ENCODE results near the gene TBC1D10A.

TBC1D10A gene

GRCh38 chr22:30285846-30286200, 40.9 kb downstream of the TBC1D10A start:
- no peak for DNase-seq (ENCODE audit: low read depth)

DNA sequence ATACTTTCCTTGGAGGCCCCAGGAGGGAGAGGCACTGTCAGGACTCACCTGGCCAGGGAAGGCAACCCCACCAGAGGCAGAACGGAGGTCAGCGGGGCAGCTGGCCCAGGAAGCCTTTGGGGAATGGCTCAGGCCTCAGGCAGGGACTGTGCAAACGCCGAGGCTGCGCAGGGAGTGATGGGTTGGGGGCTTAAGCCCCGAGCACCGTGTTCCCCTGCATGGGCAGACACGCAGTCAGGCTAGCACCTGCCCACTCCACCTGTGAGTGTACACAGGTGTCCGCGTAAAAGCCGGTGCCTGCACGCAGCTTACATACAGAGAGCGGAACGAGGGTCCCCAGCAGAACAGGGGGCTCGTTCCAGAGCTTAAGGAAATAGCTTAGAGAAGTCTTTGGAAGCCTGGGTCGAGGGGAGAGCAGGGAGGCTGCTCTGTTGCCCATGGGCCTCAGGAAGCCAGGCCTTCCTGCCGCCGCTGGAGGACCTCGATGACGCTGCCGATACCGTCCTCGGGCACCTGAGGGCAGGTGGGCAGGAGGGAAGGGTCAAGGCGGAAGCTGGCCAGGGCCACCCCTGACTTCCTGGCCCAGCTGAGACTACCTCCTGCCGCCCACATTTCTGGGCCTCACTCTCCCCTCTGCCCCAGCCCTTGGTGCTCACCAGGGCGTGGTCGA, 41.4 kb downstream of the TBC1D10A start:
- DNase-seq (ENCODE audit: low read depth) = no peak

DNA sequence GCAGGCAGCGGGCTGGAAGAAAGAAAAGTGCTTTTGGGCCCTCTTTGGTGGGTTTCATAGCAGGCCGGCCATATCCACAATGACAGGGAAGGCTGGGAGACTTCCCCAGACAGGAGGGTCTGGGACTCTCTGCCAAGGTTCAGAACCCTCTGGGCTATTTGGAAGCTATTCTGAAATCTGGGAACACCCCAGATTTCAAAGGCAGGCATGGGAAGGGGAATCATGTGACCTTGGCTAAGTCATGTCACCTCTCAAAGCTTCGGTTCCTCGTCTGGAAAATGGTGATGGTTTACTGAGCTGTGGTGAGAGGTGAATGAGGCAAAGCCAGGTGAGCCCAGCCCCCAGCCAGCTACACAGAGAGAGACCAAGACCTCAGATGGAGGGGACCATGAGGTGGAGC, 42.1 kb downstream of the TBC1D10A start:
- no peak for DNase-seq (ENCODE audit: low read depth)

- DNase-seq (ENCODE audit: low read depth) = no peak
Measured at GRCh38 chr22:30284172-30284571, 42.6 kb downstream of the TBC1D10A start.

GRCh38 chr22:30283342-30283741, 43.4 kb downstream of the TBC1D10A start:
- DNase-seq (ENCODE audit: low read depth) = no peak

- DNase-seq (ENCODE audit: low read depth) = no peak
Measured at GRCh38 chr22:30282616-30283046, 44.1 kb downstream of the TBC1D10A start.

- DNase-seq (ENCODE audit: low read depth) = no peak
Measured at GRCh38 chr22:30280505-30280904, 46.2 kb downstream of the TBC1D10A start.

DNA sequence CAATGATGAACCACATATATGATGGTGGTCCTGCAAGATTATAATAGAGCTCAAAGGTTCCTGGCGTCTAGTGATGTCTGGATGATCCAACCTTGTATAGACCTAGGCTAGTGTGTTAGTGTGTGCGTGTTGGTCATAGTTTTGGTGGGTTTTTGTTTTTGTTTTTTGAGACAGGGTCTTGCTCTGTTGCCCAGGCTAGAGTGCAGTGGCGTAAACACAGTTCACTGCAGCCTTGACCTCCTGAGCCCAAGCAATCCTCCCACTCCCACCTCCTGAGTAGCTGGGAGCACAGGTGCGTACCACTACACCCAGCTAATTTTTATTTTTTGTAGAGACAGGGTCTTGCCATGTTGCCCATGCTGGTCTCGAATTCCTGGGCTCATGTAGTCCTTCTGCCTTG, 46.8 kb downstream of the TBC1D10A start:
- DNase-seq (ENCODE audit: low read depth) = no peak

- no peak for DNase-seq (ENCODE audit: low read depth)
Measured at GRCh38 chr22:30279046-30279788, 47.5 kb downstream of the TBC1D10A start.

DNA sequence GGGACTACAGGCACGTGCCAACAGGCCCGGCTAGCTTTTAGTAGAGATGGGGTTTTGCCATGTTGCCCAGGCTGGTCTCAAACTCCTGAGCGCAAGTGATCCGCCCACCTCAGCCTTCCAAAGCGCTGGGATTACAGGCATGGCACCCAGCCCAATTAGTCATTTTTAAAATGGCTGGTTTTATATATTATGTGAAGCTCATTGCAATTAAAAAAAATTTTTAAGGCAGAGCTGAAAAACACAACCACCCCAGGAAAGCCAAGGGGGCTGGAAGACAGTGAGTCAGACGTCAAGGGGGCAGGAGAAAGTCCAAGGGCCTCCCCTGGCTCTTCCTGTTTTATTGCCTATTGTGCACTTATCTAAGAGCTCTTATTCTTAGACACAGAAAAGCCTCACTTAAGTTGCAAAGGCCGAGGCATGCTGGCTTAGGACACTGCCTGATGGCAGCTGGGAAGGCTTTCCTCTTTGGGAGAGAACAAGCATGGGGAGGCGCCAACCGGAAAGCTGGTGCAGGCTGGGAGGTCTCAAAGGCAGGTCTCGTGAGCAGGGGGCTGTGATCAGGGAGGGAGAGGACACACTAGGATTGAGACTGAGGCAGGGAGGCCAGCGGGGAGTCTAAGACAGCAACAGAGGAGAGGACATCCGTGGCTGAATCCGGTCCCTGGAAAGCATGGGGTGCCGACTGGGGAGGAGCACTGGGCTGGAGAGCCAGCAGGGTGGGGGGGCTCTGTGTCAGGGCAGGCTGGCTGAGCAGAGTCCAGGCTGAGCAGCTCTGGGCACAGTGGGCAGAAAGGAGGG, 49.0 kb downstream of the TBC1D10A start:
- no peak for DNase-seq (ENCODE audit: low read depth)

- DNase-seq (ENCODE audit: low read depth) = no peak
Measured at GRCh38 chr22:30276039-30276438, 50.7 kb downstream of the TBC1D10A start.

DNA sequence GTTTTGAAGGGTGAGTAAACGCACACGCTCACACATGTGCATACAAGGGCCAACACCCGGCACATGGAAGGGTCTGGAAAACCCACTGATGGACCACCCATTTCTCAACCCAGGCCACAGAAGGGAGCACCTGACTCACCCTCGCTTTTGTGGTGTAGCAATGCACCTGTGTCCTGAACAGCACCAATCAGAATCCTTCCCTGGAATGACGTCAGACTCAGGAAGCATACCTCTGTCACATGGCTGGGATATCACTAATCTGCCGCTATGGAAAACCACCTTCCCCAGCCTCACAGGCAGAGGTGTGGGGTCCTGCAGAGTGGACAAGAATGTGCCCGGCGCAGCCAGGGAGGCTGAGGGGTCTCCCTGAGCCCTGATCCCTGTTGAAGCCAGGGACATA, 51.1 kb downstream of the TBC1D10A start:
- no peak for DNase-seq (ENCODE audit: low read depth)

GRCh38 chr22:30274437-30274812, 52.3 kb downstream of the TBC1D10A start:
- DNase-seq (ENCODE audit: low read depth) = no peak

- DNase-seq (ENCODE audit: low read depth) = no peak
Measured at GRCh38 chr22:30273711-30274436, 52.9 kb downstream of the TBC1D10A start.

DNA sequence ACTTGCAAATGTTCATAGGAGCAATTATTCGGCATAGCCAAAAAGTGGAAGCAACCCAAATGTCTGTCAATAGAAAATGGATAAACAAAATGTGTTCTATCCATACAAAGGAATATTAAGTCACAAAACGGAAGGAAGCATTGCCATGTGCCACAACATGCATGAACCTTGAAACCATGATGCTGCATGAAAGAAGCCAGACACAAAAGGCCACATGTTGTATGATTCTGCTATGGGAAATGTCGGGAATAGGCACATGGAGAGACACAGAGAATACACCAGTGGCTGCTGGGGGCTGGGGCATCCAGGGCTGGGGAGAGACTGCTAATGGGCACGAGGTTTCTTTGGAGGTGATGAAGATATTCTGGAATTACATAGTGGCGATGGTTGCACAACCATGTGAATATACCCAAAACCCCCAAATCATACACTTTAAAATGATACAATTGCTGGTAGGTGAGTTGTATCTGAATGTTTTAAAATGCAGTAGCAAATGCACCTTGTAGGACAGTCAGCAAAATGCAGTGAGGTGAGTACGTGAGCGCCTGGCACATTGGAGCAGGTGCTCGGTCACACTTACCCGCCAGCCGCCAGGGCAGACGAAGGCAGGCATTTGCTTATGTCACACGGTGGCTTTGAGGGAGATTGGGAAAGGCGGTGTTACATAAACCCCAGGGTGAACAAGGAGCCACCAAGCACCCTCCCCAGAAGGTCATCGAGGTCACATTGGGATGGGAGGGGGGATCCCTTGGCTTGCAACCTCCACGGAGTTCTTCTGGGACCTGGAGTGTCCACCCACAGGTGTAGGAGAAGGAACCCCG, 53.8 kb downstream of the TBC1D10A start:
- DNase-seq (ENCODE audit: low read depth) = no peak

DNA sequence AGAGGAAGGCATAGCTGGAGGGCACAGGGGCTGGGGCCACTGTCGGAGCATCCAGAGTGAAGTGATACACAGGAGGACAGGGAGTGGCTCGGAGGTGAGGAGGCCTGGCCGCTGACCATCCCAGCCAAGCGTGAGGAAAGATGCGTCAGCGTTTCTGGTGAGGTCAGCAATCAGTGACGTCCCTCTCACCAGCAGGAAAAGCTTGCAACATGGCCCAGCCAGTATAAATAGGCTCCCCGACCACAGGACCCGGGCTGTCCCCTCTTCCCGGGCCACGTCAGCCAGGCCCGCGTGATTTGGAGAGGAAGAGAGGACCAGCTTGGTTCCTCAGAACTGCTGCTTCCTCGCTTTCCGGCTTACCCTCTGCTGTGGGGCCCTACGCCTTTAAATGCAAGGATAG, 55.9 kb downstream of the TBC1D10A start:
- no peak for DNase-seq (ENCODE audit: low read depth)

GRCh38 chr22:30268331-30268730, 58.4 kb downstream of the TBC1D10A start:
- DNase-seq (ENCODE audit: low read depth) = no peak

DNA sequence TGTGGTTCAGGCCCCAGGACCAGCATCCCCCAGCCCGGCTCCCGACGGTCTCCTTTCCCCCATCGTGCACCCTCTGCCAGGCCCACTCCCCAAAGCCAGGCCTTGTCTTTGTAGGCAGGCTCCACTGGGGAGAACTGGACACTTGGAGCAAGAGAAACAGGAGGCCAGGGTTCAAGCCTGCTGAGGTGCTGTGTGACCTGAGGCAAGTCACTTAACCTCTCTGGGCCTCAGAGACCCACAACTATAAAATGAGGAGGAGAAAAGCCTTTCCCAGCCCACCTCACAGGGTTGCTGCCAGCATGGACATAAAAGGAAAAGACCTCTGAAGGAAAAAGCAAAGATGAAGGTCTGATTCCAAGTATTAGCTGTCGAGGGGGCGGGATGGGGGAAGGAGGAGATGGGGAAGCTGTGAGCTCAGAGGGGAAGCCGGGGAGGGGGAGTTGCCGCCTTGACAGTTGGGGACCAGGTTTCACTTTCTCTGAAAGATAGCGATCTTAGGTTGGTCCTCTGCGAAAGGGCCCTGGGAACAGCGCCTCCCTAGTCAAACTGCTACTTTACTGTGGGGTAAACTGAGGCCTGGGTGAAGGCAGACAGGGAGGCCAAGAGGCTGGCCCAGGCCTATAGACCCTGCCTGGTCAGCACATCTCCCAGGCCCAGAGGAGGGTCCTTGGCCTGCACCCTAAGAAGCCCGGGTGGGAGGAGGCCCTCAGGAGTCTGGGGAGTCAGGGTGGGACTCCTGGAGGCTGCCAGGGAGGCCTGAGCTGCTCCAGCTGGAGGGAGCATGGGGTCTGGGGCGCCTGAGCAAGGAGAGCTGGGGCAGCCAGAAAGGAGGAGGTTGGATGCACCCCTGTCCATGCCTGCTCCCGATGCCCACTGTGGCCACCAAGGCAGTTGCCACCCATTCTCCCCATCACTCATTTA, 59.1 kb downstream of the TBC1D10A start:
- DNase-seq (ENCODE audit: low read depth) = no peak

DNA sequence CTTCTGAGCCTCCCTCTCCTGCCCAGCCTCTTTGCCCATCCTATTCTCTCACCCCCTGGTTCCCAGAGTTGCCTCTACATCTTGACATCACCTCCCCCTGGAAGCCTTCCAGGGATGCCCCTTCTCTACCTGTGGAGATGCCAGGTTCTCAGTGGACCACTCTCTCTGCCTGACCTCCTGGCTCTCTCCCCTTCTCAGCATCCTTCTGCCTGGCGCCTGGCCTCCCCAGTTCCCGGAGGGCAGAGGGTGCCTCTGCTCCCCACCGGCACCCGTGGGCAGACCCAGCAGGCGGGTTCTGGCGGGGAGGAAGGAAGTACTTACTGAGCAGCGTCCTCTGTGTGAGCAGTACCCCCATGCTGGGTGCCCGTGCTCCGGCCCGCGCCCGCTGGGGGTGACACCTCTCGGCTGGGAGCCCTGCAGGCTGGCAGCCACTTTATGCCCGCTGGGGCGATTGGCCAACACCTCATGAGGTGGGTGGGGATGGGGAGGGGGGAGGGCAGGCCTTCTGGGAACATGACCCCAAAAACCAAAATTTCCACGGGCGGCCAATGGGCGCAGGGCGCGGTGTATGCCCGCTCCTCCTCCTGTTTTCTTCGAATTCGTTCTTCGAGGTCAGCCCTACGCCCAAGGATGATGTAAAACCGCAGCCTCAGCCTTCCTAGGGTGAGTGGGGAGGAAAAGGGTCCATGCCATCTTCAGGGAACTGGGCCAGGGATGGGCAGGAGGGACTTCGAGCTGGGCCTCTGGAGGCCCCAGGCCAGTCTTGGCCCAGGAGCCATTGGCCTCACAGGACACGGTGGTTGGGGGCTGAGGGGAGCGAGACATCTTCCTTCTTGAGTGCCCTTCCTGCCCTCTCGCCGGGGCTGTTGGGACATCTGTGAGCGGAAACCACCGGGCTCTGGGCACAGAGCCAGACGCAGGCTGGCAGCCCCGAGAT, 60.0 kb downstream of the TBC1D10A start, which contains the start of gene OSM:
OSM (minus strand) TSS at position 407 of the 937 bp plus-strand sequence; CDS start at position 355, 52 bp downstream.
- DNase-seq (ENCODE audit: low read depth) = no peak

All from fibroblast of the conjunctiva (primary cell).